ENCODE measurements around the gene MACROD2.

Gene MACROD2

DNA sequence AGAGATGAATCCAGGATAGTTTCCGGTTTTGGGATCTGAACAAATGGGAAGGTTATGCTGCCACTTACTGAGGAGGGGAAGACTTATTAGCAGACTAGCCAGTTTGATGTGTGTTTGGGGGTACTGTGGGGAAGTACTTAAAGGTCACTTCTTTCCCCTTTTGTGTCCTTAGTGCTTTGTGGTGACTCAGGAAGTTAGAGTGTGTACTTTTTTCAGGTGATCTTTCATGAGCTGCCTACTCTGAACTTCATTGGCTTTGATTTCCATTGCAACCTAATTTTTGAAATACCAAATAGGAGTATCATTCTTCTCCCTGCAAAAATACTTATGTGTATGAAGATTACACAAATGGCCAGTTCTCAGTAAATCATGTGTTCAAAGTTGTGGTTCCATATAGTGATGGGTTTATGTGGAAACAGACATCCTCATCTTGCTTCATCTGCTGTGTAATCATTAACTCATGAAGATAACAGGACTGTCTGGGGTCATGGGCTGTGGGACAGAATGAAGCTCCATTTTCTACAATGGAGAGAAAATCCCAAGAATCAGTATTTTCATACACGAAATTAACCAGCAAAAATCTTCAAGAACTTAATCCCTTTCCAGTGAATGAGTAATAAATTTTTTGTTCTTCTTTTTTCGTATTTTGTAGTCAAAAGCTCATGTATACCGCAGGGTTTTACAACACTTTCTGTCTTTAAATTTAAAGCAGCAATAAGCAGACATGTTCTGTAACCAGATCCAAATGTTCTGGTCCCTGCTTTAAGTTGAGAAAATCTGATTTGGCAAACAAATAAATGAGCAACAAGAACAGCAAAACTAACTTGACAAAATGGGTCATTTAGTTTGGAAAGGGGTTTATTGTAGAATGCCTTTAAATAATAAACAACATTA, 614.3 kb downstream of the MACROD2 start:
- DNase-seq, result no peak

DNA sequence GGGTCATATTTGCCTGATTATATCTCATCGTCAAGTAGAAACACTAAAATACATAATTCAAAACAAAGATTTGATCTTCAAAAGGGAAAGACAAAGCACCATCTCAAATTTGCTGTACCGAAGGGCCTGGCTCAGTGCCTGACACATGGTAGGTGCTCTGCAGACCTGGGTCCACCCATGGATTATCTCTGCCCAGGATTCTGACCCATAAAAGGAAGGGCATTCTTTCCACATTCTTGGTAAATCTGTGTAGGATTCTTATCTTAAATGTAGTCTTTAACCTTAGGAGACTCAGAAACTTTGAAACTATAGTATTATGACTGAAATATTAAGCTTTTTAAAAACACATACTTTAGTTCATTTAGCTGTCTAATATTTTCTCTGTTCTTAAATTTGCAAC, 616.2 kb downstream of the MACROD2 start:
- no peak for DNase-seq

DNA sequence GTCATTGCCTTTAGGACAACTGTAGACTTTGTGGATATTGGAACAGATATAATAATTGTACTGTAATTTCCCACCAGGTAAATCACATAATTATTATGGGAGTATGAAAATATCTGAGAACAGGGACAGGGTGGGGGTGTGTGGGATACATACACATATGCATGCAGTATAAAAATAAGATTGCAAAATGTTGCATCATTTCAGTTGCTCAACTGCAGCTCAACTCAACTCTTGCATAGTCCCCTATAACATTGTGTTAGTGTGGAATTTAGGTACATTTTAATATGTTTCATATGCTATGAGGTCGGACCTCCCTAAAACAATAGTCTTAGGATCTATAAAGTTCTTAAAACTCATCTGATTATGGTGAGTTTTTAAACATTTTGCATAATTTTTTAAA, 617.1 kb downstream of the MACROD2 start:
- DNase-seq, result no peak

DNA sequence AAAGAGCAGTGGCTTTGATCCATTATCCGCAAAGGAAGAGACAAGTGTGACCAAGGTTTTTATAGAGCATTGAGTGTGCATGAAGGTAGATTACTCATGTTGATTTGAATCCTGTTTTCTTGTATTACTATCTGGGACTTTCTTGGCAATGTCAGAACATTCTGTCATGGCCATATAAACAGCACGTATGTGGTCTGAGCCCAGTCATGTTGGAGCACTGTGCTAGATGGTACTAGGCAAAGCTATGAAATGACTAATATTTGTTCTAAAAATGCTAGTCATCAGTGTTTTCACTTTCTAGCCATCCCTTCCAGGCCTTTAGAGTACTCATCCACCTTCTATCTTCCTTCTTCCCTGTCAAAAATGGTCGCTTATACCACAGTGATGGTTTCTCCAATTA, 620.7 kb downstream of the MACROD2 start:
- DNase-seq, result no peak

DNA sequence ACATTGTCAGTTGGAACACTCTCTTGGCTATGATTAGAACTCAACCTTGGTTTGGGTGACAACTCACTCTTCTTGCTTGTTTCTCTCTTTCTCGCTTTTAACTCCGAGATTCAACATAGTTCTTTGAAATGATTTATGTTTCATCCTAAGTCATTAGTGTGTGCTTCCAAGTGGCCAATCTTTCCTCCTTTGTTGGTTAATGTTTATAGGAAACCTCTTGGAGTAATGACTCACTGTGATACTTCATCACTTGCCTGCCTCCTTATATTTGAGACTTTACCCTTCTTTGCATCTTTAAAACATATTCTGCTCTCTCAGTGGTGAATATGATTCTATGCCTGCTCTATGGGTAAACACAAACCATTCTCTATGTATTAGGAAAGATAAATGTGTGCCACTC, 621.8 kb downstream of the MACROD2 start:
- DNase-seq, result no peak

DNA sequence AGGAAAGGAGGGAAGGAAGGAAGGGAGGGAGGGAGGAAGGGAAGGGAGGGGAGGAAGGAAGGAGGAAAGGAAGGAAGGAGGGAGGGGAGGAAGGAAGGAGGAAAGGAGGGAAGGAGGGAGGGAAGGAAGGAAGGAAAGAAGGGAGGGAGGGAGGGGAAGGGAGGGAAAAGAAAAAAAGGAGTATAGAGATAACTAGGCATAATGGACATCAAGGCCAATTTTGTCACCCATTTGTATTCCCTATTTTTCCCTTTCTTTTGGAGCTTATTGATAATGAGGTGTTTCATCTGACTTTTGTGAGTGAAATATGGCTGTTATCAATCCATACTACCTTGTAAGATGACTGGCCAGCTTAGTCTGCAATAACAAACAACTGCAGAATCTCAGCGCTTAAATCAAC, 624.1 kb downstream of the MACROD2 start:
- no peak for DNase-seq

DNA sequence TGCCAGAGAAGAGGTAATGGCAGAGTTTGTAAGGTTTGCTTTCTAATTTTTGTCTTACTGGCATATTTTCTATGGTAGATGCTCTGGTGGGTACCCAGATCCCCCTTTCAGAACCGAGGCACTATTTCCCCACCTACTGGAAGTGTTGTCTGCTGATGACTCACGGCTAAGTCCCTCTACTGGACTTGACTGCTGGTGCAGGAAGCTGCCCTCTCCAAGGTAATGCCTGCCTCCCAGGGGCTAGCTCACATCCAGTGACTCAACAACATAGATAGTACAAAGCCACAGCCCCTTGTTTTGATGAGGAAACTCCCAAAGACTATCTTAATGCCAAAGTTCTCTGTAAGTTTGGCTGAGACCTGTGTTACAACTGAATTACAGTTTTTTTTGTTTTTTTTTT, 627.5 kb downstream of the MACROD2 start:
- no peak for DNase-seq

DNA sequence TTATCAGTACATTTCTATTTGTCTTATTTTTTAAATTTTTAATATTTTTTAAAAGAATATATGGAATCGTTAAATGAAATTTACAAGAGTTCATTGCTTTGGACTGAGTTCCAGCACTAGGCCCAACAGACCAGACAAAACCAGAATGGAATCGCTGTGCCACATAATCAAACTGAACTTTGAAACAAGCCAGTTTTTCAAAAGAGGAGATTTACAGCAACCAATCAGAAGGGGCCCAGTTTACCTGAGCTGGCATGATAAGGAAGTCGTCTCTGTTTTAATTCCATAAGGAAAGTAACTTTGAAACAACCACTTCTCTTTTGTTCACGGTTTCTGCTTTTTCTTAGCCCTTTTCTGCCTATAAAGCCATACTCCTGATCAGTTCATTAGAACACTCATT, 635.7 kb downstream of the MACROD2 start:
- no peak for DNase-seq

DNA sequence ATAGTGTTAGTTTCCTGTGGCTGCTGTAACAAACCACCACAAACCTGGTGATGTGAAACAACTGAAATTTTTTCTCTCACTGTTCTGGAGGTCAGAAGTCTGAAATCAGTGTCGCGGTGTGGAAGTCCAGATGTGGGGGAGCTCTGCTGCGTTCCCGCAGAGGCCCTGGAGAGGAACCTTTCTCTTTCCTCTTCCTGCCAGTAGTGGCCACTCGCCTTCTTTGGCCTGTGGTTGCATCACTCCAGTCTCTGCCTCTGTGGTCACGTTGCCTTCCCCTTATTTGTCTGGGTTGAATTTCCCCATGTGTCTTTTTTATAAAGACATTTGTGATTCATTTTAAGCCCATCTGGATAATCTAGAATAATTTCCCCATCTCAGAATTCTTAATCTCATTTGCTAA, 637.6 kb downstream of the MACROD2 start:
- no peak for DNase-seq

DNA sequence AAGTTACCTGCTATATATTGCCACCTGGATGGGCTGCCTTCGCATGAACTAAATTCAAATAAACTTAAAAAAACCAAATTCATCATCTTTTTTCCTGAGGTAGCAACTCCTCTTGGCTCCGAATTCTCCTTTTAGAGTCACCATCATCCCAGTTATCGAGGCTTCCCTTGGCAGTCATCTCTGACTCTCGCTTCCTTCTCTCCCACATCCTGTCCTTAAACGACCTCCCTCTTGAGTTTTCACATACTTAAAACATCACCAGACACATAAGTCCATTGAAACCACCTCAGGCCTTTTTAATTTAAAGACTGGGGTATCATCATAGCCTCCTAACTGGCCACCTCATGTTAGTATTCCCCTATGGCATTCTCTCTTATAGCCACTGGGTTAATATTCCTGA, 638.2 kb downstream of the MACROD2 start:
- DNase-seq, result no peak

DNA sequence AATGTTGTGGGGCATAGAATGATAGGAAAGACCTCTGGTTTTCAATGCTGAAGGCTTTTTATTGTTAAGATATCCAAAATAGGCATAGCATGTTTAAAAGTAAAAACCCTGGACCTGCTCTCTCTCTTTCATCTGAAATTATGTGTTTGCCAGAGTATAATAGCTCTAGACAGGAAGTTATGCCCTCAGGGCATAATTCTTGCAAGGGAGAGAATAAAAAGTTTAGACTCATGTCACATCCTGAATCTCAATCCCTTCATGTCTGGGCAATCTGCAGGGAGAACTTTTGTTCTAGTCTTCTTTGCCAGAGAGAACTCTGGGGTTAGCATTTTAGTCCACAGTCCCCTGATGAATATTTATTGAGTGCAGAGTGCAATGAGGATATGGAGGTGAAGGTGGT, 639.3 kb downstream of the MACROD2 start:
- DNase-seq, result no peak

DNA sequence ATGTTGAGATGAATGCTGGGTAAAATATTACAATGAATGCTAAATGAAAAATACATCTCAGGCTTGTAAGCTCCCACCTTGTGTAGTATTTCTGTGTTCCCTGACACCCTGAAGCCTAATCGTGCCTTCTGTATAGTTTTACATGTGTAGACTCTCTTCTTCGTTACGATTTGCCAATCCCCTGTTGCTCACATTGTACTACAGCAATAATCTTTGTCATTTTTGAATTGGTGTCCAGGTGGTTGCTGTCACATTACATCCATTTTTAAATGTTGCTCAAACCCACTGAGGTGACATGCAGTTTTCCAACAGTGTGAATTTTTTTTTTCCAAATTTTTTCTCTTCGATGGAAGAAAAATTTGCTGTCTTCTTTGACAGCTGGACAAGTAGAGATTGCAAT, 642.1 kb downstream of the MACROD2 start:
- no peak for DNase-seq

DNA sequence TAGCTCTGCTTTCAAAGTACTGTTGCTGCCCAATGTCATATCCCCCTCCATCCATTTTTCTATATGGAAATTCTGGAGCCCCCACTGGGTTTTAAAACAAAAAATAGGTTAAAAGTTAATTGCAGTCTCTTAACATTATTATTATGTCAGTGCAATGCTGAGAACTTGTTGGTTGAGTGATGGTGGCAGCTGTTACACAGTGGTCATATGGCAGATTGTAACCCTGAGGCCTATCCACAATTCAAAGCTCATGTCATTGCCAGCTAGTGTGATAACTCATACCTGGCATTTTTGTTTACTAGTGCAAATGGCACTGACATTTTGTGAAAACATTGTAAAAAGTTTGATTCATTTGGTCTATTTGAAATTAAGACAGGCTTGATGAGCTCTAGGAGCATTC, 647.8 kb downstream of the MACROD2 start:
- no peak for DNase-seq

DNA sequence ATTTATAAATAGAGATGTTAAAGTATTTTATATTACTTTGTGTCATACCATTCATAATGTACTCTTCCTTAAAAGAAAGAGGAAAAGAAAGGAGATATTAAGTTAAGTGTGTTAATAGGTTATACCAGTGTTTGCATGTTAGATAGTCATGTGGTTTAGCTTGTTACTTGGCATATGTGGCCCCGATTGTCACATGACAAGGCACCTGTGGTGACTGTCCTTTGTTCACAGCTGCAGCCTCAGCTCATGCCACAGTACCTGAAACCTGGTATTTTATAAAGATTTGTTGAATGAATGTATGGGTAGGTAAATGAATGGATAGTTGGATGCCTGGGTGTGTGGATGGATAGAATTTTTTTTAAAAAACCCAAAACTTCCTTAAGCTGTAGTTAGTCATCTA, 648.2 kb downstream of the MACROD2 start:
- DNase-seq, result no peak

DNA sequence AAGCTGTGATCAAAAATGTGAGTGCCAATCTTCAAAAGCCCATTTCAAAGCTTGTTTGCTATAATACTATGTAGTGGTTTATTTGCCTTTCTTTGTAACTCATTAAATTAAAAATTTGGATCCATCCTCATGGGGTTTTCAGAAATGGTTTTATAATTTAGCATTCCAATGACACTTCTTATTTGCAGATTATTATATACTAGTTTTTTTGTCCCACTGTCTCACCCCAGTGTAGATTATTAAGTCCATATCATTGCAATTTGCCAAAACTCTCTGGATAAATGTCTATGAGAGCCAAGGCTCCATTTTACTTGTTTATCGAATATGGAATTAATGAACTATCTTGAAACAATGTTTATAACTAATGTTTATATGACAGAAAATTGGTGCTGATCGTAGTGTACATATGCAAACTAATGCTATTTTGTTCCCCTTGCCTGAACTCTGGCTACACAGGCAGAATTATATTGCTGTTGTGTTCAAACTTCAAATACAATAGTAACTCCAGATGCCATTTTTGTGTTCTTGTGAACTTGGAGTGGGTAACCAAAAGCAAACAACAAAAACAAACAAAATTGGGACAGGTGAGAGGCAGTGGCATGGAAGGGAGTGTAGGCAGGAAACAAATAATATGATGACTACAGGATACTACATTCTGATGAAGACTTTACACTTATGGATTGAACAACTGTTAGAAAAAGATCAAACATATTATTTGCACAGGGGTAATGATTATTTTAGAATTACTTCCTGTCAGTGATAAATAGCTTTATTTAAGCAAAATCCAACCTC, 649.2 kb downstream of the MACROD2 start:
- DNase-seq, result no peak

DNA sequence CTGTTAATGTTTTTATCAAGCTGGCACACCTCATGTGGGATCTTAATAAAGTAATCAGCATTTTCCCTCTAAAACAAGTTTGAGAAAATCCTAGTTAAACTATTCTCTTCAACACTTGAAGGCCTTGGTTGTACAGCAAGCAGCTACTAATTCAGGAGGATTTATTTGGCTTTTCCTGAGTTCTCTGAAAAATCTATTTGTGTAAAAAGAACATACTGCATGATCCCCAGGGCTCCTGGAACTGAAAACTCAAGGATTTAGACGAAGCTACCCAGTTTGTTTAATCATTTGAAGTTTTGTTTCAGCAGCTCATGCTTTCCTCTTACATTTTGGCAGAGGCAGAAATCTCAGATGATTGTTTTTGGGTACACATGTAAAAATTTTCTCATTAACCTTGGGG, 651.7 kb downstream of the MACROD2 start:
- no peak for DNase-seq

DNA sequence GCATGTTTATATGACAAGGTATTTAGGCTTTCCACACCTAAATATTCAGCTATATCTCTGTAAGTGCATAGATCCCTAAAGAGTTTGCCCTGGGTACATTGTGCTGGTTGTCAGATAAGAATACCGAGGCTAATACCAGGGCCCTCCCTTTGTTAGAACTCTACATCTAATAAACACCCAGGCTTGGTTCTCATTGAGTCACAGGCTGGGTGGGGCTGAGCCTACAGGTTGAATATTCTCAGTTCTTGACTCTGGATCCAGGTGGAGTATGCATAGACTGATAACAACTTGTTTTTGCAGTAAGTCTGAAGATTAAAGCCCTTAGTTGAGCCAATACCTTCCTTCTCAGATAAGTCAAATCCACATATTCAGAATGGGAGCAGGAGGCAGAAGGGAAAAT, 654.3 kb downstream of the MACROD2 start:
- no peak for DNase-seq

DNA sequence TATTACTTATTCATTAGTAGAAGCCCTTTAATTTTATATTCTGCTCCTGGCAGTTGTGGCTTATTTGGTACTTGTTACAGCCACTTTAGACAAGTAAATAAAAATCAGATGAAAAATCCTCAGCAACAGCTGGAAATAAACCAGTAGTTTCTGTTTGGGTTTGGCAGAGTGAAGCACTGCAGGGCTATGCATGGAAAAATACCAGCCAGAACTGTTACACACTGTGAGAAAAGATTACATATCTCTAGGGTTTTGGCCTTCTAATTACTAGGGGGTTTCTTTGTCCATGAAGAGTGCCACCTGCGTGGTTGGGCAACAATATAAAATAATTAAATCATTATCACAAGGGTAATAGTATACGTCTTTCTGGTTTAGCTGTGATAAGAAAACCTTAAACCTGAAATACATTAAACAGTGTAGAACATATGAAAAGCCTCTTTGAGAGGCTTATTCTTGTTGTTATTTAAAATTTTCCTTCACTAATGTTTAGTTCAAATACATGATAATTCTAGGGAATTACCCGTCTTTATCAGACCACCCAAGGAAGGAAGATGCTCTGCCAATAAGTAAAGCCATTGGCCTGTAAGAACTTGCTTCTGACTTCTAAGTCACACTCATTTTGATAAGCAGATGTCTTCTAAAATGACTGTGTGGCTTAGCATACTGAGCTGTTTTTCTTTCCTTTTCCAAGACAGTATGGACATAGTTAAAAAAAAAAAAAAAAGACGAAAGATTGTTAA, 662.1 kb downstream of the MACROD2 start:
- DNase-seq, result peak; percentile 30

DNA sequence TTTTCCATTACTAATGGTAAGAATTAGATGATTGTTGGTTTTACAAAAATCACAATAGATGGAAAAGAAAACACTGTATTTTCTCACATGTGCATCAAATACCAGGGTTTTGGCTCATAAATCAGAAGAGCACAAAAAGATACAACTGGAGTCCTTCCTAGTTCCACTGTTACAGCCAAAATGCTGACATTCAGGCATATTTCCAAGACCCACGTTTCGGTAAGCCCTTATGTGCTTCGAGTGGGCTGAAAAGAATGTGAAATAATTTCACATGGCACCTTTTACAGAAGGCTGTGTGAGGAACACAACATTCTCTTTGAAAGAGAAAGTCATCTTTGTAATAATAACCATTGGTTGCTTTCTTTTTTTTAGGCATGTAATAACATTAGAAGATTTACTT, 668.8 kb downstream of the MACROD2 start:
- no peak for DNase-seq

DNA sequence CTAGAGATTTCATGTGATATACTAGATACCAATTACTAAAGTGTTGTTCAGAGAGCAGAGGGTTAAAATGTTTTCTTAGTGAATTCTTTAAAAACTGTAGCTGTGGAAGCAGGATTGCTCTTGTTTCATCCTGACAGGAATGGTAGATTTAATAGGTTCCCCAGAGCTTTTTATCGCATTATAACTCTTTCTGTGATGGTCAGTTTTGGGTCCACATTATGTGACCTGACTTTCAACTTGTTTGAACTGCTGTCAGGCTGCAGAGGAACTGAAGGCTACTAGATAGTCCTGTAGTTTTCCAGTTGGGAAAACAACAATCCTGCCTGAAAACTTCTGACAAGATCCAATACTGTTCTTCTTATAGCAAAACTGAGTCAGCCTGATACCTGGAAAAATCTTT, 671.4 kb downstream of the MACROD2 start:
- DNase-seq, result no peak

DNA sequence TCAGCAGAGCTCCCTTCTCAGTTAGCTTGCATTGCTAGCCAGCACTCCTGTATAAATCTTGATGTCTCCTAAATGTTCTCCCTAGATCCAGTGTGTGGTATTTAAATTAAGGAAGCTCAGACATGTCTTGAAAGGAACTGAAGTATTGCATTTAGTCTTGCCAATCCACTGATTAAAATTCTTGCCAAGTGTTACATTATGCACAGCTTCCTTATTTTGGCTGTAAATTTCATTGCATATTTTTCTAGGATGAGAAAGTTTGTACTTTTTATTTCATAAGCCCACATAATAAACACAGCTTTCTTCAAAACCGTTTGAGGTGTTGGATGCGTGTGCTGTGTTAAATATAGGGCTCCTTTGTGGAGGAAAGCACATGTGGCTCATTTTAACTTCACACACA, 671.9 kb downstream of the MACROD2 start:
- no peak for DNase-seq

DNA sequence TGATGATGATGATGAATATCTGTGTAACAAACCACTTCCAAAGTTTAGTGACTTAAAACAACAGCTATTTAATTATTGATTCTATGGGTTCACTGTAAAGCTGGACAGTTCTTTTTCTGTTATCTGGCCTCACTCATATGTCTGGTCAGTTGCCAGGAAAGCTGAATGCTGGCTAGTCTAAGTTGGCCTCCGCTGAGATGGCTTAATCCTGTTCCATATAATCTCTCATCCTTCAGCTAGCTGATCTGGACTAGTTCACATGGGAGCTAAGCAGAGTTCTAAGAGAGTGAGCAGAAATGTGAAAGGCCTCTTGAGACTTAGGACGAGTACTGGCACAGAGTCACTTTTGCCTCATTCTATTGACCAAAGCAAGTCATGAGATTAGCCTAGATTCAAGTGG, 676.8 kb downstream of the MACROD2 start:
- no peak for DNase-seq

DNA sequence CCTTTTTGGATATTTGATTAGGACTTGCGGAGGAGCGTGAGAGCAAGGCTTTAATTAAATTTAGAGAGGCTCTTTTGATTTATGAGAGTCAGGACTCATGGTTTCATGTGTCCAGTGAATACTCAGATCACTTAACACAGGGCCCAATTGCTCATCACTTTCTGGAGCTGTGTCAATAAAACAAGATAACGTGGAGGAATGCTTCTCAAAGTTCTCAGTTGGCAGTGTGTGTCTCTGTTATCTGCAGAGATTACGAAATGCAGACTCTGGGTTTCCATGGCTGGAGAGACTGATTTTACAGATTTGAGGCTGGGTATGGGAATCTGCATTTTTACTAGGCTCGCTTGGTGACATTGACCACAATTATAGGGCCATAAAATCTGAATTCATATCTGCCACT, 677.8 kb downstream of the MACROD2 start:
- no peak for DNase-seq

DNA sequence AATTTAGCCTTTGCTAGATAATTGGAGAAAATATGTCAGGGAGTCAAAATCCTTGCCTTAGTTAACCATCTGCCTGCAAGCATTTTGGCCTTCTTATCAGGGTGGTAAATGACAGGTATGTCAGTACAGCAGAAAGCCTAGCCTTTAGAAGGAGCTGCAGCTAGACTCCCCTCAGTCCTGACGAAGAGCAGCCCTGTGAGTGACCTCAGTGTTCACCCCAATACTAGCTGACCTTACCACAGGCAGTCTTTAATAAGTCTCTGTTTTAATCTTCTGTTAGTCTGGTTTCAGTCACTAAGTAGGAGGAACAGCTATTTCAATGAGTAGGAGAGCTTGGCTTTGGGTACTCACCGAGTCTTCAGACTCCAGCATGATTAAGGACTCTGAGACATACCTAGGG, 682.1 kb downstream of the MACROD2 start:
- DNase-seq, result no peak
